Activated CD8-positive, alpha-beta memory T cell treated with anti-CD3 and anti-CD28 coated beads for 24 hours (primary cell): ENCODE measurements around the gene NBPF20.
"Not testable (repeated sequence)": the region's sequence is repeated elsewhere in the genome, so short reads cannot be mapped to it uniquely, and the experiment has no call there.

ENCODE experiments used
- DNase-seq: peaks from one replicate; pipeline ENCODE4 v3.0.0-alpha.2; 2020

The NBPF20 gene

GRCh38 chr1:145424612-145425435 is 579 bp downstream of the NBPF20 start:
- DNase-seq, result peak; percentile 68

GRCh38 chr1:145415149-145415548 is 10.3 kb downstream of the NBPF20 start:
- not testable (repeated sequence) for DNase-seq

DNA sequence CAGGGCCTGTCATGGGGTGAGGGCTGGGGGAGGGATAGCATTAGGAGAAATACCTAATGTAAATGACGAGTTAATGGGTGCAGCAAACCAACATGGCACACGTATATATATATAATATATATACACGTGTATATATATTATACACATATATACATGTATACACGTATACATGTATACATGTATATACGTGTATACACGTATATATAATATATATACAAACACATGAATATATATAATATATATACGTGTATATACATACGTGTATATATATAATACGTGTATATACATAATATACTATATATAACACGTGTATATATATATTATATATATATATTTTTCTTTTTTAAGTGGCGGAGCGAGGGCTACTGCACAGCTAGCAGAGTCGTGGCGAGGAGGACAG is 18.1 kb downstream of the NBPF20 start:
- DNase-seq, result not testable (repeated sequence)

DNA sequence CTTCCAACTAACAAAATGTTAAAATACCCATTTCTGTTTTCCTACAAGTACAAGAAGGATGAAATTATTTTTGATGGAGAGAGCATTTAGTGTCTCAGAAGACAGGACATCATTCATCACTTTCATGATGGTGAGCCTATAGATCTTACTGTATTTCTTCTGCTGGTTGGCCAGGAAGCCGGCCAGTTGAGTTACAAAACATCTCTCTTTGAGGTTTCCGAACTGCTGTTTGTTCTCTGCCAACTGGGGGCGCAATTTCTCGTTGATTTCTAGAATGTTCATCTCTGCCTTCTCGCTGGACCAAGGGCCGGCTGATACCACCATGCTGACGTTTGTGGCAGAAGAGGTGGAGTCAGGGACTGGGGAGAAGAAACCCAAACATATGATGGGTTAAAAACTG is 20.5 kb downstream of the NBPF20 start:
- not testable (repeated sequence) for DNase-seq

GRCh38 chr1:145400701-145401100 is 24.7 kb downstream of the NBPF20 start:
- not testable (repeated sequence) for DNase-seq
